ENCODE data around the gene BET1L. TPM values are rescaled to one million over a fixed set of nuclear protein-coding genes. Genes with fewer than 3 reads are reported as not detected.

BET1L gene
- total and polyA plus RNA-seq, 2 experiments from 2014 or later: 19.5 to 22.8 TPM

- Histone ChIP-seq H3K27me3 (ENCODE audit: insufficient read depth) (no peaks in the 10 kb centered on the region), H4K20me1 (replicated peaks; ENCODE audit: insufficient read depth) (no peaks in the 10 kb centered on the region; the same call in 1 of the 2 replicates), H3K4me2 (no peak overlapping the region), H3K27ac (ENCODE audit: low read depth) (no peak overlapping the region), H3K36me3 (ENCODE audit: insufficient read depth) (peaks cover 2% of the 10 kb centered on the region; the same call in 1 of the 2 replicates), H3K9me2 (ENCODE audit: insufficient read depth) (no peaks in the 10 kb centered on the region), H2AFZ (no peak overlapping the region), H3K4me3 (no peak overlapping the region), H3F3A (replicated peaks; ENCODE audit: low read depth) (peaks cover 7% of the 10 kb centered on the region; the same call in 1 of the 2 replicates), H3K79me2 (replicated peaks; ENCODE audit: insufficient read depth) (no peaks in the 10 kb centered on the region), H3K4me1 (ENCODE audit: insufficient read depth) (no peaks in the 10 kb centered on the region)
- H3K4me1 Mint-ChIP-seq: no peaks in the 10 kb centered on the region
- TF ChIP-seq EZH2phosphoT487 (IDR thresholded peaks at IDR 0.05; ENCODE audit: unreplicated experiment): no peak
- TF ChIP-seq REST (IDR thresholded peaks at IDR 0.05; ENCODE audit: unreplicated experiment): no peak
- TF ChIP-seq, protein P1, sequence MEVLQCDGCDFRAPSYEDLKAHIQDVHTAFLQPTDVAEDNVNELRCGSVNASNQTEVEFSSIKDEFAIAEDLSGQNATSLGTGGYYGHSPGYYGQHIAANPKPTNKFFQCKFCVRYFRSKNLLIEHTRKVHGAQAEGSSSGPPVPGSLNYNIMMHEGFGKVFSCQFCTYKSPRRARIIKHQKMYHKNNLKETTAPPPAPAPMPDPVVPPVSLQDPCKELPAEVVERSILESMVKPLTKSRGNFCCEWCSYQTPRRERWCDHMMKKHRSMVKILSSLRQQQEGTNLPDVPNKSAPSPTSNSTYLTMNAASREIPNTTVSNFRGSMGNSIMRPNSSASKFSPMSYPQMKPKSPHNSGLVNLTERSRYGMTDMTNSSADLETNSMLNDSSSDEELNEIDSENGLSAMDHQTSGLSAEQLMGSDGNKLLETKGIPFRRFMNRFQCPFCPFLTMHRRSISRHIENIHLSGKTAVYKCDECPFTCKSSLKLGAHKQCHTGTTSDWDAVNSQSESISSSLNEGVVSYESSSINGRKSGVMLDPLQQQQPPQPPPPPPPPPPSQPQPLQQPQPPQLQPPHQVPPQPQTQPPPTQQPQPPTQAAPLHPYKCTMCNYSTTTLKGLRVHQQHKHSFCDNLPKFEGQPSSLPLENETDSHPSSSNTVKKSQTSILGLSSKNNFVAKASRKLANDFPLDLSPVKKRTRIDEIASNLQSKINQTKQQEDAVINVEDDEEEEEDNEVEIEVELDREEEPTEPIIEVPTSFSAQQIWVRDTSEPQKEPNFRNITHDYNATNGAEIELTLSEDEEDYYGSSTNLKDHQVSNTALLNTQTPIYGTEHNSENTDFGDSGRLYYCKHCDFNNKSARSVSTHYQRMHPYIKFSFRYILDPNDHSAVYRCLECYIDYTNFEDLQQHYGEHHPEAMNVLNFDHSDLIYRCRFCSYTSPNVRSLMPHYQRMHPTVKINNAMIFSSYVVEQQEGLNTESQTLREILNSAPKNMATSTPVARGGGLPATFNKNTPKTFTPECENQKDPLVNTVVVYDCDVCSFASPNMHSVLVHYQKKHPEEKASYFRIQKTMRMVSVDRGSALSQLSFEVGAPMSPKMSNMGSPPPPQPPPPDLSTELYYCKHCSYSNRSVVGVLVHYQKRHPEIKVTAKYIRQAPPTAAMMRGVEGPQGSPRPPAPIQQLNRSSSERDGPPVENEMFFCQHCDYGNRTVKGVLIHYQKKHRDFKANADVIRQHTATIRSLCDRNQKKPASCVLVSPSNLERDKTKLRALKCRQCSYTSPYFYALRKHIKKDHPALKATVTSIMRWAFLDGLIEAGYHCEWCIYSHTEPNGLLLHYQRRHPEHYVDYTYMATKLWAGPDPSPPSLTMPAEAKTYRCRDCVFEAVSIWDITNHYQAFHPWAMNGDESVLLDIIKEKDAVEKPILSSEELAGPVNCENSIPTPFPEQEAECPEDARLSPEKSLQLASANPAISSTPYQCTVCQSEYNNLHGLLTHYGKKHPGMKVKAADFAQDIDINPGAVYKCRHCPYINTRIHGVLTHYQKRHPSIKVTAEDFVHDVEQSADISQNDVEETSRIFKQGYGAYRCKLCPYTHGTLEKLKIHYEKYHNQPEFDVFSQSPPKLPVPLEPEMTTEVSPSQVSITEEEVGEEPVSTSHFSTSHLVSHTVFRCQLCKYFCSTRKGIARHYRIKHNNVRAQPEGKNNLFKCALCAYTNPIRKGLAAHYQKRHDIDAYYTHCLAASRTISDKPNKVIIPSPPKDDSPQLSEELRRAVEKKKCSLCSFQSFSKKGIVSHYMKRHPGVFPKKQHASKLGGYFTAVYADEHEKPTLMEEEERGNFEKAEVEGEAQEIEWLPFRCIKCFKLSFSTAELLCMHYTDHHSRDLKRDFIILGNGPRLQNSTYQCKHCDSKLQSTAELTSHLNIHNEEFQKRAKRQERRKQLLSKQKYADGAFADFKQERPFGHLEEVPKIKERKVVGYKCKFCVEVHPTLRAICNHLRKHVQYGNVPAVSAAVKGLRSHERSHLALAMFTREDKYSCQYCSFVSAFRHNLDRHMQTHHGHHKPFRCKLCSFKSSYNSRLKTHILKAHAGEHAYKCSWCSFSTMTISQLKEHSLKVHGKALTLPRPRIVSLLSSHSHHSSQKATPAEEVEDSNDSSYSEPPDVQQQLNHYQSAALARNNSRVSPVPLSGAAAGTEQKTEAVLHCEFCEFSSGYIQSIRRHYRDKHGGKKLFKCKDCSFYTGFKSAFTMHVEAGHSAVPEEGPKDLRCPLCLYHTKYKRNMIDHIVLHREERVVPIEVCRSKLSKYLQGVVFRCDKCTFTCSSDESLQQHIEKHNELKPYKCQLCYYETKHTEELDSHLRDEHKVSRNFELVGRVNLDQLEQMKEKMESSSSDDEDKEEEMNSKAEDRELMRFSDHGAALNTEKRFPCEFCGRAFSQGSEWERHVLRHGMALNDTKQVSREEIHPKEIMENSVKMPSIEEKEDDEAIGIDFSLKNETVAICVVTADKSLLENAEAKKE (CRISPR knock-in tag; IDR thresholded peaks at IDR 0.05): no peak
- no peak for TF ChIP-seq NANOG (IDR thresholded peaks at IDR 0.05; ENCODE audit: borderline replicate concordance)
- TF ChIP-seq EZH2 (IDR thresholded peaks at IDR 0.05; ENCODE audit: low read depth, unreplicated experiment): no peak
- no peak for TF ChIP-seq ZNF114 (CRISPR knock-in tag; IDR thresholded peaks at IDR 0.05)
- TF ChIP-seq STAT1 (IDR thresholded peaks at IDR 0.05; ENCODE audit: unreplicated experiment): no peak
- no peak for TF ChIP-seq POLR2AphosphoS5 (IDR thresholded peaks at IDR 0.05; ENCODE audit: low read depth)
- TF ChIP-seq JUNB (IDR thresholded peaks at IDR 0.05; ENCODE audit: unreplicated experiment): no peak
- no peak for TF ChIP-seq ZNF331 (CRISPR knock-in tag; IDR thresholded peaks at IDR 0.05; ENCODE audit: low read depth)
- H3K9me3 Mint-ChIP-seq: no peaks in the 10 kb centered on the region; the same call in 2 of the 3 replicates
- no peak for DNase-seq (ENCODE audit: low spot score)
- no peak overlapping the region for H3K27ac Mint-ChIP-seq
- H3K36me3 Mint-ChIP-seq (ENCODE audit: low read depth): peaks cover 36% of the 10 kb centered on the region
- peaks cover 13% of the 10 kb centered on the region for H3K27me3 Mint-ChIP-seq (ENCODE audit: insufficient read depth, low read depth, poor library complexity)
- ATAC-seq: no peak
- no peak overlapping the region for H3K4me3 Mint-ChIP-seq
These were observed 10.5 kb upstream of the BET1L start for GRCh38 chr11:217704-218103.
